GM12864 (cell line): Measurements from ENCODE around the gene SARDH.

ENCODE experiments used
- DNase-seq: peaks from one replicate; pipeline ENCODE4 v3.0.0-alpha.2; 2011; ENCODE audit warnings: low read depth
- H3K4me3 ChIP-seq: 2 replicates; pipeline ENCODE4 v1.5.1; 2011; ENCODE audit warnings: mild to moderate bottlenecking, low read depth, low read length, control low read depth
- CTCF ChIP-seq: IDR thresholded peaks from 2 replicates; pipeline ENCODE4 v1.5.1; 2011; ENCODE audit warnings: low read depth, mild to moderate bottlenecking, moderate library complexity, low read length, control low read depth, inconsistent platforms; ENCODE audit errors: missing control alignments

SARDH gene

GRCh38 chr9:133684121-133684935 lies 53.8 kb downstream of the SARDH start:
- TF ChIP-seq CTCF: no peak
- H3K4me3 ChIP-seq: no peak overlapping the region
- DNase-seq: no peak

GRCh38 chr9:133683586-133684120 lies 54.5 kb downstream of the SARDH start:
- no peak for DNase-seq
- no peak for TF ChIP-seq CTCF
- H3K4me3 ChIP-seq: no peak overlapping the region

GRCh38 chr9:133682818-133683585 lies 55.1 kb downstream of the SARDH start:
- no peak overlapping the region for H3K4me3 ChIP-seq
- DNase-seq: no peak
- TF ChIP-seq CTCF: no peak

- TF ChIP-seq CTCF: no peak
- H3K4me3 ChIP-seq: no peak overlapping the region
- no peak for DNase-seq
Observed at GRCh38 chr9:133681658-133682306, 56.4 kb downstream of the SARDH start.

- H3K4me3 ChIP-seq: no peak overlapping the region
- DNase-seq: no peak
- TF ChIP-seq CTCF: no peak
Observed at GRCh38 chr9:133680976-133681657, 57.0 kb downstream of the SARDH start.

GRCh38 chr9:133680250-133680975 lies 57.7 kb downstream of the SARDH start:
- TF ChIP-seq CTCF: no peak
- DNase-seq: no peak

More at GRCh38 chr9:133680250-133680975, 57.7 kb downstream of the SARDH start:
- H3K4me3 ChIP-seq: no peak overlapping the region
